GM23338 (cell line): Measurements from ENCODE around the gene LYZL1. TPM values are rescaled to one million over a fixed set of nuclear protein-coding genes. Genes with fewer than 3 reads are reported as not detected.

Experiments used
- ATAC-seq: fragments of 200-7000 bp; cut with Tn5 transposase; 3 replicates; pipeline ENCODE4 v1.9.1; 2020
- DNase-seq: peaks from one replicate; pipeline ENCODE4 v3.0.0-alpha.2; 2015; ENCODE audit warnings: low spot score
- H2AFZ ChIP-seq: fragments of 200-600 bp; sonication (generic); 2 replicates; pipeline ENCODE4 v1.8.0; 2016; ENCODE audit warnings: antibody characterized with exemption, mild to moderate bottlenecking, moderate library complexity
- H3F3A ChIP-seq: fragments of 200-600 bp; sonication (generic); replicated peaks from 2 replicates; pipeline ENCODE4 v1.8.0; 2017; ENCODE audit warnings: antibody characterized with exemption, mixed run types, low read depth
- H3K27ac ChIP-seq: fragments of 200-600 bp; sonication (generic); 2 replicates; pipeline ENCODE4 v1.6.1; 2016; ENCODE audit warnings: low read depth
- H3K27me3 ChIP-seq: fragments of 200-600 bp; sonication (generic); 2 replicates; pipeline ENCODE4 v1.8.0; 2016; ENCODE audit warnings: mild to moderate bottlenecking, mixed run types, moderate library complexity; ENCODE audit not compliant: insufficient read depth
- H3K36me3 ChIP-seq: fragments of 200-600 bp; sonication (generic); 2 replicates; pipeline ENCODE4 v1.8.0; 2016; ENCODE audit warnings: mild to moderate bottlenecking; ENCODE audit not compliant: insufficient read depth
- H3K4me1 ChIP-seq: fragments of 200-600 bp; sonication (generic); 2 replicates; pipeline ENCODE4 v1.8.0; 2016; ENCODE audit warnings: mild to moderate bottlenecking, moderate library complexity; ENCODE audit not compliant: insufficient read depth
- H3K4me2 ChIP-seq: fragments of 200-600 bp; sonication (generic); 2 replicates; pipeline ENCODE4 v1.7.1; 2017; ENCODE audit warnings: mixed run types
- H3K4me3 ChIP-seq: fragments of 200-600 bp; sonication (generic); 2 replicates; pipeline ENCODE4 v1.6.1; 2016; ENCODE audit warnings: mixed run types
- H3K79me2 ChIP-seq: fragments of 200-600 bp; sonication (generic); replicated peaks from 2 replicates; pipeline ENCODE4 v1.8.0; 2017; ENCODE audit warnings: mild to moderate bottlenecking; ENCODE audit not compliant: insufficient read depth
- H3K9me2 ChIP-seq: fragments of 200-600 bp; sonication (generic); 2 replicates; pipeline ENCODE4 v1.8.0; 2017; ENCODE audit not compliant: insufficient read depth
- H4K20me1 ChIP-seq: fragments of 200-600 bp; sonication (generic); replicated peaks from 2 replicates; pipeline ENCODE4 v1.8.0; 2017; ENCODE audit warnings: mild to moderate bottlenecking; ENCODE audit not compliant: insufficient read depth
- H3K27ac Mint-ChIP-seq: 2 replicates; pipeline ENCODE4 v1.8.0; 2020; ENCODE audit warnings: inconsistent platforms, mild to moderate bottlenecking, moderate library complexity, mixed read lengths
- H3K27me3 Mint-ChIP-seq: 3 replicates; pipeline ENCODE4 v1.8.0; 2022; ENCODE audit warnings: low read depth, mild to moderate bottlenecking, moderate library complexity, mixed read lengths, inconsistent platforms; ENCODE audit not compliant: insufficient read depth, poor library complexity
- H3K36me3 Mint-ChIP-seq: 3 replicates; pipeline ENCODE4 v1.8.0; 2021; ENCODE audit warnings: low read depth, mild to moderate bottlenecking, inconsistent platforms, moderate library complexity, mixed read lengths
- H3K4me1 Mint-ChIP-seq: 3 replicates; pipeline ENCODE4 v1.8.0; 2020; ENCODE audit warnings: mild to moderate bottlenecking, inconsistent platforms, mixed read lengths
- H3K4me3 Mint-ChIP-seq: 3 replicates; pipeline ENCODE4 v1.8.0; 2021; ENCODE audit warnings: moderate library complexity, mild to moderate bottlenecking, inconsistent platforms, mixed read lengths
- H3K9me3 Mint-ChIP-seq: 3 replicates; pipeline ENCODE4 v1.8.0; 2020; ENCODE audit warnings: moderate library complexity, mild to moderate bottlenecking, inconsistent platforms, mixed read lengths
- CREB1 ChIP-seq: fragments of 250-450 bp; sonication (Bioruptor Pico); IDR thresholded peaks from 2 replicates; pipeline ENCODE4 v1.5.0; 2020; ENCODE audit warnings: low read depth, mild to moderate bottlenecking, moderate library complexity
- CTCF ChIP-seq, 2 experiments: fragments of 200-600 bp in 1 of 2; sonication (generic) in 1 of 2; conservative IDR thresholded peaks; 2 replicates each; pipeline versions ENCODE4 v1.5.1 to v1.6.1; 2016 to 2017; ENCODE audit warnings: antibody characterized with exemption in 2 of 2, low read depth in 2 of 2, mild to moderate bottlenecking in 2 of 2, moderate library complexity in 1 of 2
- ETS1 ChIP-seq: IDR thresholded peaks from 2 replicates; pipeline ENCODE4 v1.6.1; 2016; ENCODE audit warnings: antibody characterized with exemption
- EZH2phosphoT487 ChIP-seq: fragments of 200-600 bp; sonication (generic); IDR thresholded peaks from one replicate; pipeline ENCODE4 v1.8.1; 2018; ENCODE audit warnings: antibody characterized with exemption; ENCODE audit not compliant: unreplicated experiment
- JUNB ChIP-seq: IDR thresholded peaks from one replicate; pipeline ENCODE4 v1.6.1; 2016; ENCODE audit warnings: antibody characterized with exemption; ENCODE audit not compliant: unreplicated experiment
- NANOG ChIP-seq: IDR thresholded peaks from 2 replicates; pipeline ENCODE4 v1.6.1; 2016; ENCODE audit warnings: antibody characterized with exemption, borderline replicate concordance
- POLR2AphosphoS5 ChIP-seq: IDR thresholded peaks from 2 replicates; pipeline ENCODE4 v1.6.1; 2016; ENCODE audit warnings: antibody characterized with exemption, low read depth
- REST ChIP-seq: IDR thresholded peaks from one replicate; pipeline ENCODE4 v1.6.1; 2018; ENCODE audit warnings: antibody characterized with exemption; ENCODE audit not compliant: unreplicated experiment
- STAT1 ChIP-seq: IDR thresholded peaks from one replicate; pipeline ENCODE4 v1.6.1; 2016; ENCODE audit warnings: antibody characterized with exemption; ENCODE audit not compliant: unreplicated experiment
- ZNF114 ChIP-seq: fragments of 250-450 bp; sonication (Bioruptor Pico); IDR thresholded peaks from 2 replicates; pipeline ENCODE4 v1.5.0; 2020; ENCODE audit warnings: mild to moderate bottlenecking, moderate library complexity
- polyA plus RNA-seq: library from polyadenylated mRNA; unstranded; fragments of >200 nt; fragmentation: Nextera tagmentation; extraction: Ambion mirVana; gene quantifications from 2 replicates; pipeline ENCODE4 v1.2.1, GENCODE V29; 2016
- total RNA-seq: library from RNA; depleted of rRNA; stranded (reverse); fragments of >200 nt; shearing (Covaris generic); gene quantifications from 2 replicates; pipeline ENCODE4 v1.2.3, GENCODE V29; 2014

Gene LYZL1
- total and polyA plus RNA-seq, 2 experiments from 2014 or later: not detected

- Histone ChIP-seq H3K4me2 (no peak overlapping the region), H3K27ac (no peak overlapping the region), H3K36me3 (no peaks in the 10 kb centered on the region), H3F3A (no peaks in the 10 kb centered on the region), H2AFZ (peak overlapping the region; percentile 83; the same call in 1 of the 2 replicates), H3K4me3 (no peak overlapping the region), H3K4me1 (peaks cover 11% of the 10 kb centered on the region; the same call in 1 of the 2 replicates), H4K20me1 (no peaks in the 10 kb centered on the region), H3K9me2 (0 out of 2 replicates have a peak, but pooled peaks cover 4% of the 10 kb centered on the region), H3K79me2 (no peaks in the 10 kb centered on the region), H3K27me3 (no peaks in the 10 kb centered on the region)
- no peak for DNase-seq
- H3K4me3 Mint-ChIP-seq: no peak overlapping the region
- H3K27me3 Mint-ChIP-seq: peaks cover 2% of the 10 kb centered on the region
- H3K36me3 Mint-ChIP-seq: peaks cover 4% of the 10 kb centered on the region
- H3K4me1 Mint-ChIP-seq: peaks cover 9% of the 10 kb centered on the region; the same call in 2 of the 3 replicates
- TF ChIP-seq REST (no peak), CTCF (conservative IDR thresholded peaks at IDR 0.05; ENCODE audit: low read depth in 2 of 2) (no peak), ZNF114 (no peak), ETS1 (no peak), STAT1 (no peak), EZH2phosphoT487 (no peak), CREB1 (CRISPR knock-in tag) (no peak), POLR2AphosphoS5 (no peak), JUNB (no peak), NANOG (no peak)
- H3K27ac Mint-ChIP-seq: no peak overlapping the region
- peaks cover under 1% of the 10 kb centered on the region; the same call in 2 of the 3 replicates for H3K9me3 Mint-ChIP-seq
- ATAC-seq: no peak
Observed at GRCh38 chr10:29265210-29265768, 23.6 kb upstream of the LYZL1 start.
